KOPT-K1 (cell line): ENCODE measurements around the gene ANO1.
"Not testable (repeated sequence)": the region's sequence is repeated elsewhere in the genome, so short reads cannot be mapped to it uniquely, and the experiment has no call there.

ENCODE experiments used
- H3K27ac ChIP-seq: fragments of 200-600 bp; sonication (generic); 2 replicates; pipeline ENCODE4 v1.5.1; 2016; ENCODE audit warnings: antibody characterized with exemption, mild to moderate bottlenecking, low read depth, low read length; ENCODE audit not compliant: poor library complexity, severe bottlenecking
- H3K36me3 ChIP-seq: fragments of 200-600 bp; sonication (generic); 2 replicates; pipeline ENCODE4 v1.5.1; 2017; ENCODE audit warnings: antibody characterized with exemption, mild to moderate bottlenecking, low read length, moderate library complexity; ENCODE audit not compliant: insufficient read depth
- H3K9me3 ChIP-seq: fragments of 200-600 bp; sonication (generic); 2 replicates; pipeline ENCODE4 v1.5.1; 2017; ENCODE audit warnings: antibody characterized with exemption, low read length, mild to moderate bottlenecking; ENCODE audit not compliant: insufficient read depth, poor library complexity, severe bottlenecking

ANO1 gene

GRCh38 chr11:70192666-70193410 lies 114.7 kb downstream of the ANO1 start:
- Histone ChIP-seq H3K9me3 (no peaks in the 10 kb centered on the region), H3K36me3 (no peaks in the 10 kb centered on the region), H3K27ac (no peak overlapping the region)

- Histone ChIP-seq H3K27ac (no peak overlapping the region), H3K9me3 (no peaks in the 10 kb centered on the region), H3K36me3 (no peaks in the 10 kb centered on the region)
Observed at GRCh38 chr11:70193411-70194292, 115.5 kb downstream of the ANO1 start.

GRCh38 chr11:70194792-70195791 lies 117.0 kb downstream of the ANO1 start:
- Histone ChIP-seq H3K9me3 (no peaks in the 10 kb centered on the region), H3K27ac (no peak overlapping the region), H3K36me3 (no peaks in the 10 kb centered on the region)

GRCh38 chr11:70200212-70200844 lies 122.2 kb downstream of the ANO1 start:
- H3K27ac ChIP-seq = no peak overlapping the region
- H3K9me3 ChIP-seq = no peaks in the 10 kb centered on the region
- H3K36me3 ChIP-seq = peaks cover 8% of the 10 kb centered on the region

- not testable (repeated sequence) for H3K27ac ChIP-seq, H3K9me3 ChIP-seq
Observed at GRCh38 chr11:70201047-70201446, 122.9 kb downstream of the ANO1 start.

GRCh38 chr11:70201882-70202861 lies 124.1 kb downstream of the ANO1 start:
- Histone ChIP-seq H3K9me3 (no peaks in the 10 kb centered on the region), H3K27ac (peak overlapping the region; percentile 98), H3K36me3 (peaks cover 27% of the 10 kb centered on the region)

More at GRCh38 chr11:70201047-70201446, 122.9 kb downstream of the ANO1 start:
- peaks cover 16% of the 10 kb centered on the region for H3K36me3 ChIP-seq

GRCh38 chr11:70202920-70203750 lies 125.0 kb downstream of the ANO1 start, which contains the start of gene FADD:
Gene FADD, plus strand, starts transcription at chr11:70203296. Its CDS starts 164 bp downstream, at chr11:70203460.
- Histone ChIP-seq H3K9me3 (no peaks in the 10 kb centered on the region), H3K27ac (peak within 1 kb of the TSS; percentile 98), H3K36me3 (peaks cover 36% of the 10 kb centered on the region)

GRCh38 chr11:70203751-70204465 lies 125.8 kb downstream of the ANO1 start:
- Histone ChIP-seq H3K27ac (peak overlapping the region; percentile 98), H3K9me3 (no peaks in the 10 kb centered on the region), H3K36me3 (peaks cover 44% of the 10 kb centered on the region)

- peak overlapping the region; percentile 98 for H3K27ac ChIP-seq
- H3K9me3 ChIP-seq = no peaks in the 10 kb centered on the region
- peaks cover 49% of the 10 kb centered on the region for H3K36me3 ChIP-seq
Observed at GRCh38 chr11:70204466-70204799, 126.3 kb downstream of the ANO1 start.

GRCh38 chr11:70205049-70205725 lies 127.1 kb downstream of the ANO1 start:
- H3K36me3 ChIP-seq = peaks cover 57% of the 10 kb centered on the region

GRCh38 chr11:70205766-70206165 lies 127.6 kb downstream of the ANO1 start:
- H3K36me3 ChIP-seq = peaks cover 61% of the 10 kb centered on the region
- no peaks in the 10 kb centered on the region for H3K9me3 ChIP-seq
- no peak overlapping the region for H3K27ac ChIP-seq

More at GRCh38 chr11:70205049-70205725, 127.1 kb downstream of the ANO1 start:
- Histone ChIP-seq H3K27ac (no peak overlapping the region), H3K9me3 (no peaks in the 10 kb centered on the region)
